GM23248 (cell line): ENCODE measurements around the gene ZNF532.

ENCODE experiments used
- EZH2 ChIP-seq: fragments of 200-600 bp; sonication (generic); IDR thresholded peaks from 2 replicates; pipeline ENCODE4 v1.6.1; 2018; ENCODE audit warnings: antibody characterized with exemption, mild to moderate bottlenecking; ENCODE audit not compliant: insufficient read depth, poor library complexity, severe bottlenecking
- EZH2phosphoT487 ChIP-seq: fragments of 200-600 bp; sonication (generic); IDR thresholded peaks from 2 replicates; pipeline ENCODE4 v1.6.1; 2018; ENCODE audit warnings: antibody characterized with exemption, moderate library complexity, mild to moderate bottlenecking, low read depth; ENCODE audit not compliant: insufficient read depth

DNA sequence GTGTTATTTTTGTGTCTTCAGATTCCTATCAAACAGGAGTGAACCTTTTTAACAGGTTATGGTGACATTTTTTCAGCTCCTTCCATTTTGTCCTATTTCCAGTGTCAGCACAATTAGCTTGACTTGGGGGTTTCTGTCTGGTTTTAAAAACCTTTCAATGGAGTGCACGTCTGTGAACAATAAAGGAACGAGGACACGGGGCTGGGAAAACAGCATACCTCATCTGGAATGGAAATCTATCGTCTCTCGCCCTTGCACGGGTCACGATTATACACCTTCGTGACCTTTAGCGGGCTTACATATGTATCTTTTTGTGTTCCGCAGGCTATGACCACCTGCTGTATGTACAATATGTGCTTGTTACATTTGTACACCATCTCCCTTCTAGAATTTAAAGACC is 2.3 kb upstream of the ZNF532 start:
- no peak for TF ChIP-seq EZH2phosphoT487
- TF ChIP-seq EZH2: no peak
